Astrocyte of the cerebellum (primary cell): Measurements from ENCODE around the gene ZBTB20.

ENCODE experiments used
- DNase-seq: peaks from one replicate; pipeline ENCODE4 v3.0.0-alpha.2; 2011; ENCODE audit warnings: low read depth
- H3K4me3 ChIP-seq: 2 replicates; pipeline ENCODE4 v1.5.1; 2011; ENCODE audit warnings: mild to moderate bottlenecking, low read depth, low read length, moderate library complexity
- in situ Hi-C: cut with HindIII; loops from 2 replicates; pipeline ENCODE4 v1.10.0; 2017; ENCODE audit warnings: low sequenced_read_pairs
- TF ChIP-seq, protein P1 (sequence below): IDR thresholded peaks from 2 replicates; pipeline ENCODE4 v1.5.1; 2012; ENCODE audit warnings: low read length, low read depth, moderate library complexity, mild to moderate bottlenecking; ENCODE audit errors: missing control alignments

ZBTB20 gene

DNA sequence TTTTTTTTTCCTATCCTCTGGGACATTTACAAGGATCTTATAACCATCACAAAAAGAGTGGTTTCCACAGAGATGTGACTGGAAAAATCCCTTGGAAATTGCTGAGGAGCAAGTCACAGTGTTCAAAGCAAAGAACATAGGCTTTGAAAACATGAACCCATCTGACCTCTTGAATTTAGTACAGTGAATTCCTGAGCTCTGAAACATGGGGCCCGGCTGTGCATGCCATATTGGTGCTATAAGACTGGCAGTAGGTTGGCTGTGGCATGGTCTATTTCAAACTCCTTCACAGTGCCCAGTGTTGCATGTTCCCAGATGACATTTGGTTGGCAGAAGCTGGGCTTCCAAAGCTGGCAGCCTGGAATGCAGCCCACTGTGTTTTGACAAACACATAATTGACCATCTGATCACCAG, 651.1 kb downstream of the ZBTB20 start:
- no peak overlapping the region for H3K4me3 ChIP-seq
- no peak for DNase-seq
- TF ChIP-seq, protein P1, sequence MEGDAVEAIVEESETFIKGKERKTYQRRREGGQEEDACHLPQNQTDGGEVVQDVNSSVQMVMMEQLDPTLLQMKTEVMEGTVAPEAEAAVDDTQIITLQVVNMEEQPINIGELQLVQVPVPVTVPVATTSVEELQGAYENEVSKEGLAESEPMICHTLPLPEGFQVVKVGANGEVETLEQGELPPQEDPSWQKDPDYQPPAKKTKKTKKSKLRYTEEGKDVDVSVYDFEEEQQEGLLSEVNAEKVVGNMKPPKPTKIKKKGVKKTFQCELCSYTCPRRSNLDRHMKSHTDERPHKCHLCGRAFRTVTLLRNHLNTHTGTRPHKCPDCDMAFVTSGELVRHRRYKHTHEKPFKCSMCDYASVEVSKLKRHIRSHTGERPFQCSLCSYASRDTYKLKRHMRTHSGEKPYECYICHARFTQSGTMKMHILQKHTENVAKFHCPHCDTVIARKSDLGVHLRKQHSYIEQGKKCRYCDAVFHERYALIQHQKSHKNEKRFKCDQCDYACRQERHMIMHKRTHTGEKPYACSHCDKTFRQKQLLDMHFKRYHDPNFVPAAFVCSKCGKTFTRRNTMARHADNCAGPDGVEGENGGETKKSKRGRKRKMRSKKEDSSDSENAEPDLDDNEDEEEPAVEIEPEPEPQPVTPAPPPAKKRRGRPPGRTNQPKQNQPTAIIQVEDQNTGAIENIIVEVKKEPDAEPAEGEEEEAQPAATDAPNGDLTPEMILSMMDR = no peak
- in situ Hi-C loops = no loop called here

DNA sequence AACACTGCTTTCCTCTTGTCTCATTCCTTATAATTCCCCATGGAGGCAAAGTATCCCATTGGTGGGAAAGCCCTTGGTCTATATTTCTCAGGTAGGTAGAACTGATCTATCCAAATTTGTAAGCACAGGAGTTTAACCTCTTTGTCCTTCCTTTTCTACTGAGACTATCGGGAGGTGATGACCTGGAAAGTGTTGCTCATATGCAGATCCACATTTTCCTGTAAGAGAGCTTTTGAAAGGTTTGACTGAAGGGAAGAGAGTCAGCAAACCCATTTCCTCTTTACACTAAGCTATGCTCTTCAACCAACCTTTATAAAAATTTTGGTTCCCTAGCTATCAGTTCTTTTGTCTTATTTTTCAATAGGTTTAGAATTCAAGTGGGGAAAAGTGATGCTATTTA, 652.6 kb downstream of the ZBTB20 start:
- DNase-seq = no peak
- TF ChIP-seq, protein P1 = no peak
- in situ Hi-C loops = no loop called here
- no peak overlapping the region for H3K4me3 ChIP-seq

DNA sequence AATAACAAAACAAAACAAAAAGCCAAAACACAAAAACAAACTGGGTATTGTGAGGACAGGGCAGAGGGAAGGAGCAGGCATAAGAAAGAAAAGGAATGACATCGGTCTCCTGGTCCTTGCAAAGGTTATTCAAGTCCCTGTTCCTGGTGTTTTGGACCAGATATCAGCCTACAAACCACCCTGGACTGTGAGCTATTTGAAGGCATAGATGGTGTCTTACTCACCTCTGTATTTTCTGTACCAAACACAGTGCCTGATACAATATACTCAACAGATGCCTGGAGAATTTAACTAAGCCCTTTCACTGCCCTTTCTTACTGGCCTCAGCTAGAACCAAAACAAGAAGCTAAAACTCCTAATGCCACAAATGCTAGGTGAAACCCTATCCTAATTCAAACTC, 656.3 kb downstream of the ZBTB20 start:
- in situ Hi-C loops = no loop called here
- H3K4me3 ChIP-seq = no peak overlapping the region
- DNase-seq = no peak
- TF ChIP-seq, protein P1 = no peak

DNA sequence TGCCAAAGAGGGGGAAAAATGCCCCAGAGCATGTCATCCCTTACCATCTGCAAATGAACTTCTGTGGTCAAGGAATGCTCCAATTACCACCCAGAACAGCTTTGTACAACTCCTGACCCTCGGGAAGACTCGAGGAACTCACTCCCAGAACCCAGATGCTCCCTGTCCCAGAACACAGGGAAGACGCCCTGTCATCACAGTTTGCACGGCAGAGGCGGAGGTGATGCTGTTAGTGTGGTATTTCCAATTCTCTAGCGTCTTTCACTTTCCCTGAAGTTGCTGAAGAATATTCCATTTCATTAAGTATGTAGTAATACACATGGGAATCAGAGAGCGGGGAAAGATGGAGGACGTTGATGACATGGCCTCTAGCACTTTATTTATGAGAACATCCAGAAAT, 659.6 kb downstream of the ZBTB20 start:
- TF ChIP-seq, protein P1 = no peak
- DNase-seq = no peak
- in situ Hi-C loops = no loop called here
- no peak overlapping the region for H3K4me3 ChIP-seq

DNA sequence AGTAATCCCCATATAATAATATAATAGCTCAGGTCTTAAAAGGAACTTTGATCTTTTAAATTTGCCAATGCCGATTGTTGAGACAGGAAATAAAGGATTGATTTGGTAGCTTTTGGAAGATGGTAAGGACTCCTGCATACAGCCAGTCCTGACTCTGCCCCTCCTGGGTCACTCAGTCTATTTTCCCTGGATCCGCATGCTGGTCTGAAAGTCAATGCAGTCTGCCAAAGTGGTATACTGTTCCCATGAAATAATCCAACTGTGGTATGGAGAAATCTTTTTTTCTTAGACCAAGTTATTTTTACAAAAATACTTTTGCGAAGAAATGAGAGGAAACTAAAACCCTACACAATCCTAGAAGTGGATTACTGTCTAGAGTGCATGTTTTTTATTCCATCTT, 662.2 kb downstream of the ZBTB20 start:
- no peak overlapping the region for H3K4me3 ChIP-seq
- DNase-seq = no peak
- TF ChIP-seq, protein P1 = no peak
- in situ Hi-C loops = no loop called here

DNA sequence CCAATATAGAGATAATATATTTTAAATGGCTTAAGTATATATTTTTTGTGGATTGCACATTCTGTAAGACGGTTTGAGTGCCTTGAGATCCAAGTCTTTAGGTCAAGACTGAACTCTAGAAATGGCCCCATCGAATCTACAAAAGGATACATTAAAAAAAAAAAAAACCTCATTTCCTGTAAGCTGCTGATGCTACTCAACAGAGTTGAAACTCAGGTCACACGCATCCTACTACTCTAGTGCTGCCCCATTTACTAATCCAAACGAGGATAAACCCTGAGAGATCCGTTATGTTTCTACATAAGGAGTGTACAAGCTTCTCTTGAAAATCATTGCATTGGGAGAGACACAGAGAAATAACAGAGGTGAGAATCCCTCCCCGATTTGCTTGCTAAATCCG, 666.0 kb downstream of the ZBTB20 start:
- TF ChIP-seq, protein P1 = no peak
- H3K4me3 ChIP-seq = no peak overlapping the region
- in situ Hi-C loops = no loop called here
- DNase-seq = no peak

DNA sequence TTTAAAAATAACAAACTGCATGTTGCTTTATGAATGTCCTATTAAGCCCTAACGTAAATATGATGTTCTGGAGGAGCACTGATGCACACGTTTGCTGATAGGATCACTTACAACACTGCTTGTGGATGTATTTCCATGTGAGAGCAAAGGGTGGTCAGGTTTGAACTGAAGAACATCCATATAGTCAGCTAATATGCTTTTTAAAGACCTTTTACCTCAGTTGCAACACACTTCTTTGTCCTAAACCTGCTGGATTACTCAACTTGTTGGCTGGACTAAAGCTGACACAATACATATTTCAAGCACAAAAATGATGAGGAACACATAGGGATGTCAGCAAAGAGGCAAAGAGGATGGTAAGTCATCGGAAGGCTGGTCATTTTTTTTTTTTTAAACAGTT, 666.6 kb downstream of the ZBTB20 start:
- TF ChIP-seq, protein P1 = no peak
- in situ Hi-C loops = no loop called here
- DNase-seq = no peak
- H3K4me3 ChIP-seq = no peak overlapping the region
